Aorta (tissue), 5 donors: ENCODE results near the gene KRT80. TPM values are rescaled to one million over a fixed set of nuclear protein-coding genes. Genes with fewer than 3 reads are reported as not detected.

Experiments used
- ATAC-seq: fragments of 200-7000 bp; cut with Tn5 transposase; one replicate; pipeline ENCODE4 v1.9.1; 2022; ENCODE audit warnings: moderate library complexity; ENCODE audit not compliant: low FRiP score
- DNase-seq, 2 donors: peaks; one replicate each; pipeline ENCODE4 v3.0.0-alpha.2; 2020
- H3K27ac ChIP-seq, 2 donors: one replicate each; pipeline ENCODE4 v1.5.1; 2013; ENCODE audit warnings: low read length in 2 of 2, mild to moderate bottlenecking in 2 of 2, moderate library complexity in 2 of 2, control low read depth in 1 of 2, inconsistent platforms in 1 of 2, low read depth in 1 of 2
- H3K27me3 ChIP-seq, 2 donors: one replicate each; pipeline ENCODE4 v1.6.1; 2013; ENCODE audit warnings: control low read depth in 1 of 2, low read length in 1 of 2, mild to moderate bottlenecking in 1 of 2, moderate library complexity in 1 of 2; ENCODE audit not compliant: insufficient read depth in 2 of 2, control insufficient read depth in 1 of 2
- H3K36me3 ChIP-seq, 2 donors: one replicate each; pipeline ENCODE4 v1.6.1; 2013; ENCODE audit warnings: control low read depth in 1 of 2, low read length in 1 of 2, mild to moderate bottlenecking in 1 of 2; ENCODE audit not compliant: insufficient read depth in 2 of 2, control insufficient read depth in 1 of 2
- H3K4me1 ChIP-seq, 2 donors: one replicate each; pipeline ENCODE4 v1.6.1; 2013; ENCODE audit warnings: low read length in 2 of 2, control low read depth in 1 of 2, mild to moderate bottlenecking in 1 of 2, moderate library complexity in 1 of 2; ENCODE audit not compliant: insufficient read depth in 2 of 2, control insufficient read depth in 1 of 2
- H3K4me3 ChIP-seq, 2 donors: one replicate each; pipeline ENCODE4 v1.5.1; 2013; ENCODE audit warnings: low read length in 2 of 2, control low read depth in 1 of 2, mild to moderate bottlenecking in 1 of 2
- H3K9me3 ChIP-seq: one replicate; pipeline ENCODE4 v1.6.1; 2013; ENCODE audit warnings: mild to moderate bottlenecking, low read length; ENCODE audit not compliant: control insufficient read depth
- WGBS, 2 donors: extraction: QIAGEN DNeasy Blood & Tissue Kit; methylation state at CpG; one replicate each; pipeline ENCODE4 v1.1.7; 2013; 5-methylcytosine and 5-hydroxymethylcytosine counted together
- intact Hi-C, 2 donors: fragments of 100-400 bp; cut with DNase I; formaldehyde crosslinking; loops; one replicate each; pipeline versions ENCODE4 v1.14.2 to v1.15.0; 2022
- polyA plus RNA-seq, 2 donors: library from polyadenylated mRNA; stranded (reverse); fragments of 200-250 nt; gene quantifications; one replicate each; pipeline ENCODE4 v1.2.3, GENCODE V29; 2013
- total RNA-seq, 2 donors: library from RNA; stranded (reverse); fragmentation: NEBNext Ultra II Directional; extraction: Animal tissue kit (Norgen Biotek cat#: 25700); gene quantifications; one replicate each; pipeline ENCODE4 v1.2.1, GENCODE V29; 2021
- donor health status: healthy with polysubstance abuse.
- donor health status: Bipolar disorder and iron deficiency.
- donor health status: DM: no; HTN: no; CAD: no.
- donor health status: DM: no; HTN: no; CAD: no.
- donor health status: DM: yes; HTN: yes; CAD: no.

The KRT80 gene
- total and polyA plus RNA-seq, 4 donors: 0.12 to 0.71 (median 0.20) TPM; not detected in 1

DNA sequence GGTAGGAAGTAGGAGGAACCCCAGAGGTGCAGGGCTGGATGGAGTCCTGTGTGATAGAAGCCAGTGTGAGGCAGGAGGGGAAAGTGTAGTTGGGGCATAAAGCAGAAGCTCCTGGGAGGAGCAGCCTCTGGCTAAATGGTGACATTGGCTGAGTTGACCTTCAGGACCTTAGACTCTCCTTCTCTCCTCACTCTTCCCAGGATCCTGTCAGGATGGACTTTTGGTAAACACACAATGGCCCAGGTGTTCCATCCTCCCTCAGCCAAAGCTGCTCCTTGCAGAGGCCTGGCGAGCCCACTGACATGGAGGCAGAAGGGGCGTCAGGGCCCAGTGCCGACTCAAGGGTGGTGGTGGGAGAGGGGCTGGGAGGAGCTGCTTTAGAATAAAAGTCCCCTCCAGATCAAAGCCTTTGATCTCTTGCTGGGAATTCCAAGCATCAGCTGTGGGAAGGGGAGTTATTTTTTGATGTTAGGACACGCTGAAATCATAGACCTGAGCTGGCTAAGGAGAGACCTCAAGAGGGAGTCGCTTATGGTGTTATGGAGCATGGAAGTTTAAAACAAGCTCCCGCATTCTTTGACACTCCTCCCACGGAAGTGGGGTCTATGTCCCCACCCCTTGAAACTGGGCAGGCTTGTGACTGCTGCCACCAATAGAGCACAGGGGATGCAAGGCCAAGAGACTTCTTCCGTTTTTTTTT, 68.2 kb downstream of the KRT80 start:
- DNase-seq: no peak
- Histone ChIP-seq H3K36me3 (no peaks in the 10 kb centered on the region), H3K4me1 (no peaks in the 10 kb centered on the region), H3K9me3 (no peaks in the 10 kb centered on the region), H3K27ac (no peak overlapping the region), H3K27me3 (peaks cover 0 to 2% of the 10 kb centered on the region in 2 donors), H3K4me3 (no peak overlapping the region)
- intact Hi-C loops: no loop called here
- 73 to 77% methylated on average over 8 of the region's 8 CpGs for WGBS, 2 donors
- ATAC-seq: no peak

DNA sequence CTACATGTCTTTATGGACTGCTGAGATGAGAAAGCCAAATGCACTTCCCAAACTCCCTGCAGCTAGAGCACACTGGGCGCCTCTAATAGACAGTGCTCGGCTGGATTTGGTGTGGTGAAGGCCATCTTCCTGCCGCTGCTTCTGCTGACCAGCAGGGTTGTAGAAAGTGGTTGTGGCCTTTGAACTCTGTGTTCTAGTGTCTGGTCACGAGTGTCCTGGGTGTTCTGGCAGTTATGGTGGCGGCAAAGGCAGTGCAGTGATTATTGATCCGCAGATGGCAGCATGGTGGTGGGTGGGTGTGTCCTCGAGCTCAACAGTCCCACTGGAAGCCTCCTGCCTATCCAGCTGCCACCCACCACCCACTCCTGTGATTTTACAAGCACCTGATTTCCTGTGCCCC, 68.9 kb downstream of the KRT80 start:
- DNase-seq: no peak
- H3K4me3 ChIP-seq: no peak overlapping the region
- no peak for ATAC-seq
- H3K27ac ChIP-seq: no peak overlapping the region
- H3K4me1 ChIP-seq: no peaks in the 10 kb centered on the region
- H3K9me3 ChIP-seq: no peaks in the 10 kb centered on the region
- peaks cover 0 to 2% of the 10 kb centered on the region in 2 donors for H3K27me3 ChIP-seq
- intact Hi-C loops: no loop called here
- WGBS, 2 donors: 91% methylated on average over 7 of the region's 7 CpGs
- no peaks in the 10 kb centered on the region for H3K36me3 ChIP-seq

DNA sequence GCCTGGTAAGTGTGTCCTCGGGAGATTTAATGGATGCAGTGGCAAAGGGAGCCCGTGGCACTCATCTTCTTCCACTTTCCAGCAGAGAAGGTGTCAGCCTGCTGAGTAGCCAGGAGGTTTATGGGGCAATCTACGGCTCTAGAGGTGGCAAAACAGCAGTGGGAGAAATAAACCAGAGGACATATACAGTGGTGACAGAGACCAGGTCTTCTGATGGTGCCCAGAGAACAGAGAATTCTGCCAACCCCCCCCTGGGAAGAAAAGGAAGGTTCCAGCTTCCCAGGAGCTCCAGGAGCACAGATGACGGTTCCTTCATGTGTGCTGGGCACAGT, 69.3 kb downstream of the KRT80 start:
- Histone ChIP-seq H3K4me1 (no peaks in the 10 kb centered on the region), H3K36me3 (no peaks in the 10 kb centered on the region), H3K27ac (no peak overlapping the region), H3K27me3 (peaks cover 0 to 2% of the 10 kb centered on the region in 2 donors), H3K9me3 (no peaks in the 10 kb centered on the region), H3K4me3 (no peak overlapping the region)
- DNase-seq (no peak), ATAC-seq (no peak)
- intact Hi-C loops: no loop called here
- WGBS, 2 donors: 85 to 89% methylated on average over 4 of the region's 4 CpGs

DNA sequence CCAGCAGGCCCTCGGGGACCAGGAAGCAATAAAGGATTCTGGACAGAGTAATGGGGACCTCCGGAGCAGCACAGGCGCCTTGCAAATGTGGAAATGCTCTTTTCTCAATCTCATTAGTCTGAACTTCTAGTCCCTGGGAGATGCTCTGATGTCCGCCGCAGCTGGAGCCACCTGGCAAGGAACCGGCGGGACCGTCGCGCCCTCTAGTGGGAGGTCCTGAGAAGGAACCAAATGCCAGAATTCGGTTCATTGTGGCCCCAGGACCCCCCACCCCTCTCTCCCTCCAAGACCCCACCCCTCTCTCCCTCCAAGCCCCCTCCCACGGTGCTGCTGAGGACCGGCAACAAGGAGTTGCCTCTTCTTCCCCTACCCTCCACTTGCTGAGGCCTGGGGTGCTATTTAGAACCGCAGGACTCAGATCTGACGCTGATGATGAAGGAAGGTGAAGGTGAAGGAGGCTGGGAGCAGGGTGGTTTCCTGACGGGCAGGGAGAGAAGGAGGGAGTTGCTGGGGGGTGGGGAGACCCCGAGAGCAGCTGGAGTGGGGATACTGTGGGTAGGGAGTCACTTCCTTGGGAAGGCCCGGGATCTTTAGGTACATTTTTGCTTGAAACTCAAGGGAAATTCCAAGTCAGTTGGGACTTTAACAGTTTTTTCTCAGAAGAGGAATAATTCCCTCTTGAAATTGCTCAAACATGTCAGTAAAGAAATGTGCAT, 69.8 kb downstream of the KRT80 start:
- no peak for ATAC-seq
- H3K27me3 ChIP-seq: peaks cover 0 to 2% of the 10 kb centered on the region in 2 donors
- H3K4me3 ChIP-seq: no peak overlapping the region
- H3K4me1 ChIP-seq: no peaks in the 10 kb centered on the region
- peak; percentile 60 to 89 for DNase-seq
- no peaks in the 10 kb centered on the region for H3K36me3 ChIP-seq
- intact Hi-C loops: no loop called here
- no peaks in the 10 kb centered on the region for H3K9me3 ChIP-seq
- WGBS, 2 donors: 18 to 20% methylated on average over 18 of the region's 18 CpGs
- no peak overlapping the region for H3K27ac ChIP-seq

- intact Hi-C loops: no loop called here
- no peak for ATAC-seq
Measured at GRCh38 chr12:52120951-52121823, 70.6 kb downstream of the KRT80 start.

DNA sequence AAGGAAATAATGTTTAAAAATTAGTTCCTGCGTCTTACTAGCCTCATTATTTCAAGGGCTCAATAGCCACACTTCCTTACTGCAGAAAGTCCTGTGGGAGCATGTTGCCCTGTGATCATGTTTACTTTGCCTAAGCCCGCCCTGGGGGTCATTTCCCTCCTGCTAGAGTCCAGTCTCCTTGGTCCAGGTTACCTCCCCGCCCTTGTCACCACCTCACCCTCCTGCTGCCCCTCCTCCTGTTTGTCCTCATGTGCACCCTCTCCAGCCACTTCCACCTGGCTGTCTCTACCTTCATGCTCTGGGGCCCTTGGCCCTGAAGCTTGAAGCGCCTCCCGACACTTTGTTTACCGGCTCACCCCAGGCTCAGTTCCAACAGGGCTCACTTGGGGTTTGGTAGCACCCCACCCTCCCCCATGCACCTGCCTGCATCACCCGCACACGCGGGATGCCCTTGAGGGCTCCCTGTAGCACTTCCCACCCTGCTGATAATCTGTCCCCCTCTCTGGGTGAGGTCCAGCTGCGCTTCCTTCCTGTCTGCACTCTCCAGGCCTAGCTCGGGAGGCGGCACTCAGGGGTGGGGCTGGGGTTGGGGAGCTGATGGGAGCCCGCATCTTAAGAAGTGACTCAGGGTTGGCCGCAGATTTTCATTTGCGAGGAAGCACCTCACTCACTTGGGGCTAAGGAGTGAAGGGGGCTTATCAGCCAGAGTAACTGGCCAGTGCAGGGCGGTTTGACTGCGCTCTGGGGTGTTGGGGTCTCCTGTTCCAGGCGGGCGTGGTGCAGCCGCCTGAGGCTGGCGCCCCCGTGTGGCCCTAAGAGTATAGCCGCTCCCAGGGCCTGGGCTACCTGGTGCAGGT, 72.2 kb downstream of the KRT80 start:
- no peaks in the 10 kb centered on the region for H3K36me3 ChIP-seq
- ATAC-seq (peak; percentile 43), DNase-seq (no peak)
- intact Hi-C loops: no loop called here
- 35 to 38% methylated on average over 23 of the region's 23 CpGs for WGBS, 2 donors
- no peaks in the 10 kb centered on the region for H3K9me3 ChIP-seq
- no peak overlapping the region for H3K4me3 ChIP-seq
- no peaks in the 10 kb centered on the region for H3K4me1 ChIP-seq
- peaks cover 0 to 2% of the 10 kb centered on the region in 2 donors for H3K27me3 ChIP-seq
- H3K27ac ChIP-seq: no peak overlapping the region

More at GRCh38 chr12:52120951-52121823, 70.6 kb downstream of the KRT80 start:
- no peaks in the 10 kb centered on the region for H3K9me3 ChIP-seq
- no peaks in the 10 kb centered on the region for H3K4me1 ChIP-seq
- H3K4me3 ChIP-seq: no peak overlapping the region
- WGBS, 2 donors: 74 to 80% methylated on average over 19 of the region's 19 CpGs
- no peak overlapping the region for H3K27ac ChIP-seq
- H3K36me3 ChIP-seq: no peaks in the 10 kb centered on the region
- peaks cover 0 to 2% of the 10 kb centered on the region in 2 donors for H3K27me3 ChIP-seq
- DNase-seq: peak in 1 of 2 donors; percentile 66
